Ovary (tissue), 3 donors: ENCODE measurements around the gene TMEM150B.

ENCODE experiments used
- EP300 ChIP-seq: sonication (generic); formaldehyde crosslinking; IDR thresholded peaks from one replicate; pipeline ENCODE4 v1.6.1; 2017; ENCODE audit warnings: antibody characterized with exemption
- POLR2A ChIP-seq: fragments of 450-650 bp; IDR thresholded peaks from one replicate; pipeline ENCODE4 v1.6.1; 2017; ENCODE audit warnings: antibody characterized with exemption, mild to moderate bottlenecking, moderate library complexity
- TF ChIP-seq, protein P1 (sequence below), 3 donors: fragments of 450-650 bp in 2 of 3; fragments of 200-600 bp in 1 of 3; IDR thresholded peaks; one replicate each; pipeline versions ENCODE4 v1.5.1 to v1.8.0; 2016 to 2022; ENCODE audit warnings: antibody characterized with exemption in 3 of 3, mild to moderate bottlenecking in 1 of 3
- donor health status: DM: no; HTN: no; CAD: no.

DNA sequence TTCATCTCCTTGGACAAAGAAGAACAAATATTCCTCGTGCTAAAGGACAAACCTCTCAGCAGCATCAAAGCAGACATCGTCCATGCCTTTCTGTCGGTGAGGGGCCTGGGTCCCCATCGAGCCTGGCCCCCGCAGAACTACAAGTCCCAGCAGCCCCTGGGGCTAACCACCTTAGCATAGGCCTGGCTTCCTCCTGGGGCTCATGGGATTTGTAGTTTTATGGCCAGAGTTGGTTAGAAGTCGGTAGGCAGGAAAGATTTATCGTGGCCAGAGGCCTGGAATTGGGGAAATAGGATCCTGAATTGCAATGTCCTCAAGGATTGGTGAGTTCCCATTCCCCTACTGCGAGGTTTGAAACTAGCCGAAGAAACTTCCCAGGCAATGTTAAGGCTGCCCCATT is 19.6 kb downstream of the TMEM150B start:
- TF ChIP-seq POLR2A (no peak), EP300 (no peak)
- TF ChIP-seq, protein P1, sequence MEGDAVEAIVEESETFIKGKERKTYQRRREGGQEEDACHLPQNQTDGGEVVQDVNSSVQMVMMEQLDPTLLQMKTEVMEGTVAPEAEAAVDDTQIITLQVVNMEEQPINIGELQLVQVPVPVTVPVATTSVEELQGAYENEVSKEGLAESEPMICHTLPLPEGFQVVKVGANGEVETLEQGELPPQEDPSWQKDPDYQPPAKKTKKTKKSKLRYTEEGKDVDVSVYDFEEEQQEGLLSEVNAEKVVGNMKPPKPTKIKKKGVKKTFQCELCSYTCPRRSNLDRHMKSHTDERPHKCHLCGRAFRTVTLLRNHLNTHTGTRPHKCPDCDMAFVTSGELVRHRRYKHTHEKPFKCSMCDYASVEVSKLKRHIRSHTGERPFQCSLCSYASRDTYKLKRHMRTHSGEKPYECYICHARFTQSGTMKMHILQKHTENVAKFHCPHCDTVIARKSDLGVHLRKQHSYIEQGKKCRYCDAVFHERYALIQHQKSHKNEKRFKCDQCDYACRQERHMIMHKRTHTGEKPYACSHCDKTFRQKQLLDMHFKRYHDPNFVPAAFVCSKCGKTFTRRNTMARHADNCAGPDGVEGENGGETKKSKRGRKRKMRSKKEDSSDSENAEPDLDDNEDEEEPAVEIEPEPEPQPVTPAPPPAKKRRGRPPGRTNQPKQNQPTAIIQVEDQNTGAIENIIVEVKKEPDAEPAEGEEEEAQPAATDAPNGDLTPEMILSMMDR (IDR thresholded peaks at IDR 0.05) = no peak
